HUES64 (cell line): ENCODE measurements around the gene DYSF.
"Not testable (repeated sequence)": the region's sequence is repeated elsewhere in the genome, so short reads cannot be mapped to it uniquely, and the experiment has no call there.

Source experiments
- H3K27ac ChIP-seq: 2 replicates; pipeline ENCODE4 v1.7.0; 2013; ENCODE audit warnings: low read depth, low read length, inconsistent platforms
- H3K27me3 ChIP-seq: 2 replicates; pipeline ENCODE4 v1.6.1; 2013; ENCODE audit warnings: mild to moderate bottlenecking, low read length; ENCODE audit not compliant: insufficient read depth
- H3K36me3 ChIP-seq: 2 replicates; pipeline ENCODE4 v1.6.1; 2013; ENCODE audit warnings: mild to moderate bottlenecking, low read length; ENCODE audit not compliant: insufficient read depth
- H3K4me1 ChIP-seq: 2 replicates; pipeline ENCODE4 v1.6.1; 2013; ENCODE audit warnings: mild to moderate bottlenecking, low read length, moderate library complexity; ENCODE audit not compliant: insufficient read depth
- H3K4me3 ChIP-seq: 2 replicates; pipeline ENCODE4 v1.5.1; 2013; ENCODE audit warnings: mild to moderate bottlenecking, low read length, moderate library complexity
- H3K9ac ChIP-seq: 2 replicates; pipeline ENCODE4 v1.6.1; 2013; ENCODE audit warnings: mild to moderate bottlenecking, low read depth, low read length
- H3K9me3 ChIP-seq: 2 replicates; pipeline ENCODE4 v1.6.1; 2013; ENCODE audit warnings: low read depth, low read length; ENCODE audit not compliant: insufficient read depth
- WGBS: fragments of 150-250, 120-280 bp; methylation state at CpG from one replicate; pipeline ENCODE4 v1.1.7; 2013; ENCODE audit warnings: missing lambda C conversion rate; 5-methylcytosine and 5-hydroxymethylcytosine counted together

DYSF gene

GRCh38 chr2:71486881-71487640, 33.7 kb downstream of the DYSF start:
- H3K36me3 ChIP-seq: no peaks in the 10 kb centered on the region
- WGBS: 83% methylated on average over 11 of the region's 11 CpGs
- no peaks in the 10 kb centered on the region for H3K27me3 ChIP-seq
- H3K4me1 ChIP-seq: peaks cover 10% of the 10 kb centered on the region
- H3K4me3 ChIP-seq: no peak overlapping the region
- H3K9me3 ChIP-seq: no peaks in the 10 kb centered on the region
- H3K27ac ChIP-seq: no peak overlapping the region
- H3K9ac ChIP-seq: no peak overlapping the region

- not testable (repeated sequence) for H3K36me3 ChIP-seq, H3K27ac ChIP-seq, H3K27me3 ChIP-seq, H3K9ac ChIP-seq, H3K4me3 ChIP-seq, H3K4me1 ChIP-seq, H3K9me3 ChIP-seq
- WGBS: 100% methylated on average over 3 of the region's 3 CpGs
Measured at GRCh38 chr2:71491551-71491950, 38.2 kb downstream of the DYSF start.

- no peaks in the 10 kb centered on the region for H3K36me3 ChIP-seq
- H3K27me3 ChIP-seq: no peaks in the 10 kb centered on the region
- H3K9me3 ChIP-seq: no peaks in the 10 kb centered on the region
- 91% methylated on average over 5 of the region's 6 CpGs for WGBS
- peaks cover 9% of the 10 kb centered on the region; the same call in 1 of the 2 replicates for H3K4me1 ChIP-seq
- no peak overlapping the region for H3K4me3 ChIP-seq
- no peak overlapping the region for H3K27ac ChIP-seq
- no peak overlapping the region for H3K9ac ChIP-seq
Measured at GRCh38 chr2:71492112-71492511, 38.8 kb downstream of the DYSF start.

GRCh38 chr2:71494091-71494490, 40.7 kb downstream of the DYSF start:
- peaks cover 9% of the 10 kb centered on the region for H3K4me1 ChIP-seq
- H3K27ac ChIP-seq: no peak overlapping the region
- H3K9me3 ChIP-seq: no peaks in the 10 kb centered on the region
- H3K9ac ChIP-seq: no peak overlapping the region
- no peaks in the 10 kb centered on the region for H3K27me3 ChIP-seq
- H3K36me3 ChIP-seq: no peaks in the 10 kb centered on the region
- WGBS: 86% methylated on average over 4 of the region's 4 CpGs
- no peak overlapping the region for H3K4me3 ChIP-seq

GRCh38 chr2:71494523-71495155, 41.3 kb downstream of the DYSF start:
- H3K4me1 ChIP-seq: peaks cover 9% of the 10 kb centered on the region
- 94% methylated on average over 1 of the region's 1 CpG for WGBS
- no peaks in the 10 kb centered on the region for H3K9me3 ChIP-seq
- no peaks in the 10 kb centered on the region for H3K27me3 ChIP-seq
- no peak overlapping the region for H3K27ac ChIP-seq
- no peak overlapping the region for H3K9ac ChIP-seq
- H3K4me3 ChIP-seq: no peak overlapping the region
- H3K36me3 ChIP-seq: no peaks in the 10 kb centered on the region

- H3K4me1 ChIP-seq: peaks cover 15% of the 10 kb centered on the region
- no peak overlapping the region for H3K4me3 ChIP-seq
Measured at GRCh38 chr2:71496156-71496770, 42.9 kb downstream of the DYSF start.

GRCh38 chr2:71498261-71498701, 44.9 kb downstream of the DYSF start:
- Histone ChIP-seq H3K27ac (no peak overlapping the region), H3K36me3 (no peaks in the 10 kb centered on the region), H3K27me3 (no peaks in the 10 kb centered on the region), H3K9ac (no peak overlapping the region), H3K4me3 (no peak overlapping the region), H3K9me3 (no peaks in the 10 kb centered on the region), H3K4me1 (peaks cover 15% of the 10 kb centered on the region)
- WGBS: 81% methylated on average over 4 of the region's 5 CpGs

More at GRCh38 chr2:71496156-71496770, 42.9 kb downstream of the DYSF start:
- H3K36me3 ChIP-seq: no peaks in the 10 kb centered on the region
- no peaks in the 10 kb centered on the region for H3K9me3 ChIP-seq
- no peak overlapping the region for H3K27ac ChIP-seq
- H3K9ac ChIP-seq: no peak overlapping the region
- H3K27me3 ChIP-seq: no peaks in the 10 kb centered on the region
- 71% methylated on average over 9 of the region's 9 CpGs for WGBS

GRCh38 chr2:71499691-71500090, 46.3 kb downstream of the DYSF start:
- Histone ChIP-seq H3K27me3 (no peaks in the 10 kb centered on the region), H3K9ac (no peak overlapping the region), H3K4me3 (no peak overlapping the region), H3K4me1 (peaks cover 15% of the 10 kb centered on the region), H3K9me3 (no peaks in the 10 kb centered on the region), H3K27ac (no peak overlapping the region), H3K36me3 (no peaks in the 10 kb centered on the region)
- WGBS: 85% methylated on average over 5 of the region's 5 CpGs

GRCh38 chr2:71500426-71501079, 47.2 kb downstream of the DYSF start:
- H3K4me3 ChIP-seq: no peak overlapping the region
- H3K9me3 ChIP-seq: no peaks in the 10 kb centered on the region
- 80% methylated on average over 7 of the region's 7 CpGs for WGBS
- peaks cover 15% of the 10 kb centered on the region for H3K4me1 ChIP-seq
- H3K27ac ChIP-seq: no peak overlapping the region
- H3K36me3 ChIP-seq: no peaks in the 10 kb centered on the region
- no peak overlapping the region for H3K9ac ChIP-seq
- no peaks in the 10 kb centered on the region for H3K27me3 ChIP-seq

- Histone ChIP-seq H3K4me1 (peaks cover 6% of the 10 kb centered on the region; the same call in 1 of the 2 replicates), H3K27ac (no peak overlapping the region), H3K27me3 (no peaks in the 10 kb centered on the region), H3K4me3 (no peak overlapping the region), H3K36me3 (no peaks in the 10 kb centered on the region), H3K9ac (no peak overlapping the region), H3K9me3 (no peaks in the 10 kb centered on the region)
- 92% methylated on average over 6 of the region's 6 CpGs for WGBS
Measured at GRCh38 chr2:71502941-71503738, 49.8 kb downstream of the DYSF start.
